ENCODE results near the gene FZR1. TPM values are rescaled to one million over a fixed set of nuclear protein-coding genes. Genes with fewer than 3 reads are reported as not detected.

FZR1 gene
- total and polyA plus RNA-seq, 2 of the 13 experiments (the other 11 are each of a cell fraction or from before 2014, with no cell fraction given), result 29.0 to 30.8 TPM

DNA sequence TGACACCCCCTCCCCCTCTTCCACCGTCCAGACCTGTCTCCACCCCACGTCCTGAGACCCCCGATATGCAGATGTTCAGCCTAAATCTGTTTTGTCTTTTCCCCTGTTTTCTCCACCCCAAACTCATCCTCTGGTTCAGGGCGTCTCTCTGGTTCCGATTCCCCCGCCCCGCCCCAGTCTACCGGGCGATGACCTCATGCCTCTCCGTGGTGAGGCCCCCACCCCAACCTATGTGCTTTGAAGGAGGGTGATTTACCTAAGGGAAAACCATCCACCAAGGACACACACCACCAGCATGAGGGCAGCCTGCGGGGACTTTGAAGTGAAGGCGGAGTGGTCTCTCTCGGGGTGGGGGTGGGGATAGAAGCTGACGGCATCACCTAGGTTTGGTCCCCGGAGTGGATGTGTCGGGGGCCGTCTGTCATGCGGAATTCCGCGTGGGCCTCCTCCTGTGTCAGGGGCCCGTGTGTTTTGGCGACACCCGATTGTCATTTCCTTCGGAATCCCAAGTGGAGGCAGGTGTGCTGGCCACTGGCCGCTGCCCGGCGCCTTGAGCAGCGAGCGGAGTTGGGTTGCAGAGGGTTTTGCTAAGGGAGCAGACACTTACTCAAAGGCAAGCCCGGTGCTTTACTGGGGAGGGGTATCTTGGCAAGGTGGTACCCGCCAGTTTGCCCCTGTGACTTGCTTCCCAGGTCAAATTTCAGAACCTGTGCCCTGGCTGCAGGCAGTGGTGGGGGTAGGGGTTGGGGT is 1.4 kb downstream of the FZR1 start (continued):
- TF ChIP-seq GZF1 (CRISPR knock-in tag; IDR thresholded peaks at IDR 0.05) (no peak), ZNF720 (CRISPR knock-in tag; IDR thresholded peaks at IDR 0.05) (no peak), ZNF598 (CRISPR knock-in tag; IDR thresholded peaks at IDR 0.05; ENCODE audit: borderline replicate concordance) (peak; percentile 70; the same call in 1 of the 2 replicates), PTBP1 (IDR thresholded peaks at IDR 0.05; ENCODE audit: low read depth, low read length, poor library complexity, severe bottlenecking) (no peak), BCL6 (CRISPR knock-in tag; IDR thresholded peaks at IDR 0.05) (no peak), ZNF24 (IDR thresholded peaks at IDR 0.05) (no peak), GATAD2A (CRISPR knock-in tag; IDR thresholded peaks at IDR 0.05) (peak; percentile 33; the same call in 1 of the 2 replicates), ZNF136 (CRISPR knock-in tag; IDR thresholded peaks at IDR 0.05; ENCODE audit: low read depth) (no peak), SOX5 (CRISPR knock-in tag; IDR thresholded peaks at IDR 0.05; ENCODE audit: borderline replicate concordance) (no peak), MYPOP (CRISPR knock-in tag; IDR thresholded peaks at IDR 0.05) (no peak), ZNF543 (CRISPR knock-in tag; IDR thresholded peaks at IDR 0.05) (no peak), ZBTB2 (CRISPR knock-in tag; IDR thresholded peaks at IDR 0.05; ENCODE audit: low read depth) (no peak), ZNF569 (CRISPR knock-in tag; IDR thresholded peaks at IDR 0.05; ENCODE audit: borderline replicate concordance) (no peak), KDM6A (CRISPR knock-in tag; IDR thresholded peaks at IDR 0.05; ENCODE audit: low read depth) (0 out of 2 replicates have a peak, but pooled peaks have one; percentile 37), E2F5 (CRISPR knock-in tag; conservative IDR thresholded peaks at IDR 0.05) (no peak), ZHX2 (IDR thresholded peaks at IDR 0.05; ENCODE audit: low read depth) (no peak), ZHX2 (CRISPR knock-in tag; IDR thresholded peaks at IDR 0.05; ENCODE audit: borderline replicate concordance) (no peak)

Data from HepG2 (cell line).